Endothelial cell of umbilical vein (primary cell): ENCODE measurements around the gene ZNF580. TPM values are rescaled to one million over a fixed set of nuclear protein-coding genes. Genes with fewer than 3 reads are reported as not detected.

ENCODE experiments used
- BruUV-seq: library from RNA; stranded (reverse); fragments of 400-500 nt; replicated peaks from 2 replicates; lab custom pipeline; 2021; lab: Mats Ljungman, UMichigan
- CTCF ChIA-PET: fragments of 300-600, 350-600 bp; sonication (Branson Sonifier 250); formaldehyde crosslinking; loops from one replicate; lab custom pipeline; 2021; ENCODE audit warnings: antibody characterized with exemption, inconsistent platforms; lab: Charles Lee
- POLR2A ChIA-PET: fragments of 300-600, 350-600 bp; sonication (Branson Sonifier 250); formaldehyde crosslinking; loops from one replicate; lab custom pipeline; 2021; ENCODE audit warnings: antibody characterized with exemption, inconsistent platforms; lab: Charles Lee
- DNase-seq: peaks from one replicate; pipeline ENCODE4 v3.0.0-alpha.2; 2011; ENCODE audit warnings: low read depth, low spot score
- FAIRE-seq: peaks from 2 replicates; lab custom pipeline; 2011; peaks lifted over from hg19 to GRCh38; lab: Jason Lieb, UNC
- H2AFZ ChIP-seq: 2 replicates; pipeline ENCODE4 v1.6.0; 2012; ENCODE audit warnings: low read depth, low read length, control low read depth, inconsistent platforms
- H3K27ac ChIP-seq: 2 replicates; pipeline ENCODE4 v1.5.1; 2011; ENCODE audit warnings: low read depth, mild to moderate bottlenecking, control low read depth, low read length, moderate library complexity; ENCODE audit not compliant: insufficient read depth
- H3K27me3 ChIP-seq, 2 experiments: 2 replicates each; pipeline versions ENCODE4 v1.6.0 to v1.6.1; 2011; ENCODE audit warnings: low read length in 2 of 2, mixed read lengths in 1 of 2; ENCODE audit not compliant: control insufficient read depth in 2 of 2, insufficient read depth in 2 of 2
- H3K36me3 ChIP-seq, 2 experiments: 2 replicates in 1 of 2; 3 replicates in 1 of 2; pipeline ENCODE4 v1.5.1; 2011; ENCODE audit warnings: low read length in 2 of 2, mild to moderate bottlenecking in 1 of 2, moderate library complexity in 1 of 2; ENCODE audit not compliant: control insufficient read depth in 2 of 2, insufficient read depth in 2 of 2; ENCODE audit errors: extremely low read depth in 1 of 2
- H3K4me1 ChIP-seq: 3 replicates; pipeline ENCODE4 v1.5.1; 2011; ENCODE audit warnings: mild to moderate bottlenecking, low read length; ENCODE audit not compliant: control insufficient read depth, insufficient read depth; ENCODE audit errors: extremely low read depth
- H3K4me2 ChIP-seq: 2 replicates; pipeline ENCODE4 v1.6.1; 2011; ENCODE audit warnings: low read length, control low read depth, mixed read lengths; ENCODE audit not compliant: insufficient read depth
- H3K4me3 ChIP-seq, 3 experiments: fragments of 200-600 bp in 1 of 3; sonication (generic), shearing (Covaris generic) in 1 of 3; replicated peaks in 1 of 3; 2 replicates each; pipeline ENCODE4 v1.5.1; 2011 to 2016; ENCODE audit warnings: control low read depth in 3 of 3, low read length in 3 of 3, mild to moderate bottlenecking in 2 of 3, inconsistent platforms in 1 of 3, low read depth in 1 of 3, moderate library complexity in 1 of 3; ENCODE audit not compliant: insufficient read depth in 1 of 3
- H3K79me2 ChIP-seq: 2 replicates; pipeline ENCODE4 v1.6.0; 2012; ENCODE audit warnings: low read length, inconsistent platforms; ENCODE audit not compliant: control insufficient read depth, insufficient read depth
- H3K9ac ChIP-seq: replicated peaks from 2 replicates; pipeline ENCODE3; 2011; ENCODE audit warnings: low read length, control low read depth; ENCODE audit not compliant: insufficient read depth; ENCODE audit errors: extremely low read depth
- H3K9me1 ChIP-seq: replicated peaks from 3 replicates; pipeline ENCODE4 v1.6.0; 2011; ENCODE audit warnings: mild to moderate bottlenecking, low read length; ENCODE audit not compliant: control insufficient read depth, insufficient read depth; ENCODE audit errors: extremely low read depth
- H3K9me3 ChIP-seq: replicated peaks from 2 replicates; pipeline ENCODE4 v1.5.1; 2012; ENCODE audit warnings: low read length, inconsistent platforms; ENCODE audit not compliant: control insufficient read depth, insufficient read depth
- H4K20me1 ChIP-seq: replicated peaks from 2 replicates; pipeline ENCODE3; 2011; ENCODE audit warnings: mild to moderate bottlenecking, low read length; ENCODE audit not compliant: control insufficient read depth, insufficient read depth; ENCODE audit errors: extremely low read depth
- EZH2 ChIP-seq: IDR thresholded peaks from 2 replicates; pipeline ENCODE4 v1.6.1; 2012; ENCODE audit warnings: borderline replicate concordance, low read depth, mild to moderate bottlenecking, moderate library complexity, low read length, inconsistent platforms; ENCODE audit not compliant: severe bottlenecking
- FOS ChIP-seq: IDR thresholded peaks from 2 replicates; pipeline ENCODE4 v1.6.1; 2011; ENCODE audit warnings: mild to moderate bottlenecking, low read length, moderate library complexity, borderline replicate concordance; ENCODE audit not compliant: insufficient read depth
- GATA2 ChIP-seq: IDR thresholded peaks from 2 replicates; pipeline ENCODE4 v1.7.0; 2011; ENCODE audit warnings: low read depth, mild to moderate bottlenecking, moderate library complexity, mixed read lengths, low read length; ENCODE audit not compliant: insufficient read length, insufficient read depth
- JUN ChIP-seq: IDR thresholded peaks from 2 replicates; pipeline ENCODE4 v1.6.1; 2011; ENCODE audit warnings: borderline replicate concordance, low read depth; ENCODE audit not compliant: insufficient read length, insufficient read depth
- MYC ChIP-seq: IDR thresholded peaks from one replicate; pipeline ENCODE4 v1.6.1; 2011; ENCODE audit warnings: mild to moderate bottlenecking, low read depth, low read length
- POLR2A ChIP-seq: IDR thresholded peaks from 2 replicates; pipeline ENCODE4 v1.6.1; 2012; ENCODE audit warnings: low read depth, mild to moderate bottlenecking, control low read depth, low read length
- POLR2AphosphoS5 ChIP-seq: IDR thresholded peaks from 2 replicates; pipeline ENCODE4 v1.6.1; 2012; ENCODE audit warnings: low read depth, mild to moderate bottlenecking, control low read depth, low read length, moderate library complexity; ENCODE audit not compliant: insufficient read depth
- dilution Hi-C: fragments of 300-500 bp; cut with MboI; formaldehyde crosslinking; loops from one replicate; pipeline ENCODE4 v1.15.0; 2019; ENCODE audit warnings: low sequenced_read_pairs; ENCODE audit not compliant: extremely low pct_ligation_motif_present
- intact Hi-C: fragments of 100-400 bp; cut with micrococcal nuclease; formaldehyde crosslinking; loops from one replicate; pipeline ENCODE4 v1.10.0; 2022
- polyA plus RNA-seq, 4 experiments: library from polyadenylated mRNA; depleted of rRNA in 3 of 4; stranded (reverse) in 3 of 4; unstranded in 1 of 4; fragments of >200 nt; gene quantifications; 2 replicates each; pipeline versions ENCODE4 v1.2.1 to v1.2.3, GENCODE V29; 2011 to 2012; ENCODE audit warnings: missing spikeins in 1 of 4
- total RNA-seq: library from RNA; stranded (reverse); gene quantifications from 2 replicates; pipeline ENCODE4 v1.2.3, GENCODE V29; 2021
- TF ChIP-seq, protein P1 (sequence below): IDR thresholded peaks from 2 replicates; pipeline ENCODE4 v1.6.1; 2011; ENCODE audit not compliant: insufficient read depth, insufficient read length
- TF ChIP-seq, protein P2 (sequence below), 2 donors: IDR thresholded peaks; 1 replicate in 1 of 2; 2 replicates in 1 of 2; pipeline ENCODE4 v1.5.1; 2011; ENCODE audit warnings: low read length in 2 of 2, mild to moderate bottlenecking in 2 of 2, moderate library complexity in 2 of 2, control low read depth in 1 of 2, inconsistent platforms in 1 of 2, low read depth in 1 of 2; ENCODE audit not compliant: insufficient read depth in 1 of 2; ENCODE audit errors: extremely low read depth in 1 of 2

Gene ZNF580
- total and polyA plus RNA-seq, 2 donors (not counting 3 experiments of a cell fraction or from before 2014, with no cell fraction given) = 13.7 to 41.1 TPM

DNA sequence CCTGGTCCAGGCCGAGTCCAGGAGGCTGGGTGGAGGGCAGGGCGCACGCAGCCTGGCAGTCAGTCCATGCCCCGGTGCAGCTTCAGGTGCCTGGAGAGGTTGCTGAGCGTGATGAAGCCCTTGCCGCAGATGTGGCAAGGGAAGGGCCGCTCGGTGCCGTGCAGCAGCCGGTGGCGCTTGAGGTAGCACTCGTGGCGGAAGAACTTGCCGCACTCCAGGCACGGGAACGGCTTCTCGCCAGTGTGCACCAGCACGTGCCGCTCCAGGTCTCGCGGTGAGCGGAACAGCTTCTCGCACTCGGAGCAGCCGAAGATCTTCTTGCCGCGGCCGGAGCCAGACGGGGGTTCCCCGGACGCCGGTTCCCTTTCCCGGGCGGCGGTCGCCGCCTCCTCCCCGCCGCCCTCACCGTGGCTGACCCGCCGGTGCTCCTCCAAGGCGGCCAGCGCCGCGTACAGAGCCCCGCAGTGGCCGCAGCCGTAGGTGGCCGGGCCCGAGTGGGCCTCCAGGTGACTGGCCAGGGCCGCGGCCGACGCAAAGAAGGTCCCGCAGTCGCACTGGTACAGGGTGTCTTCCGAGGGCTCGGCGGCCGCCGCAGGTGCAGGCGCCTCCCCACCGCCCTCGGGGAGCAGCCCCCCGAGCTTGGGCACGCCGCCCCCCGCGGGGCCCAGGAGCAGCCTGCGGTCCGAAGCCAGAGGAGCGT lies 48.3 kb upstream of the ZNF580 start:
- H4K20me1 ChIP-seq = no peaks in the 10 kb centered on the region
- FAIRE-seq (no peak), DNase-seq (no peak)
- no peak for TF ChIP-seq FOS
- no peak for TF ChIP-seq POLR2AphosphoS5
- TF ChIP-seq, protein P1, sequence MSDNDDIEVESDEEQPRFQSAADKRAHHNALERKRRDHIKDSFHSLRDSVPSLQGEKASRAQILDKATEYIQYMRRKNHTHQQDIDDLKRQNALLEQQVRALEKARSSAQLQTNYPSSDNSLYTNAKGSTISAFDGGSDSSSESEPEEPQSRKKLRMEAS = no peak
- no peak for TF ChIP-seq JUN
- no peak for TF ChIP-seq POLR2A
- no peak for TF ChIP-seq MYC
- H3K9me3 ChIP-seq = no peaks in the 10 kb centered on the region
- no peaks in the 10 kb centered on the region for H3K4me1 ChIP-seq
- H3K79me2 ChIP-seq = no peaks in the 10 kb centered on the region
- ChIA-PET CTCF (no interaction called here), POLR2A (no interaction called here)
- dilution Hi-C loops = no loop called here
- no peak overlapping the region for H3K9ac ChIP-seq
- H3K9me1 ChIP-seq = no peaks in the 10 kb centered on the region
- H3K27ac ChIP-seq = no peak overlapping the region
- intact Hi-C loops = no loop called here
- peaks cover 3 to 20% of the 10 kb centered on the region in 2 experiments for H3K36me3 ChIP-seq
- H2AFZ ChIP-seq = no peak overlapping the region
- BruUV-seq = no TSS peak
- no peak overlapping the region for H3K4me2 ChIP-seq
- no peaks in the 10 kb centered on the region for H3K27me3 ChIP-seq
- no peak overlapping the region for H3K4me3 ChIP-seq

DNA sequence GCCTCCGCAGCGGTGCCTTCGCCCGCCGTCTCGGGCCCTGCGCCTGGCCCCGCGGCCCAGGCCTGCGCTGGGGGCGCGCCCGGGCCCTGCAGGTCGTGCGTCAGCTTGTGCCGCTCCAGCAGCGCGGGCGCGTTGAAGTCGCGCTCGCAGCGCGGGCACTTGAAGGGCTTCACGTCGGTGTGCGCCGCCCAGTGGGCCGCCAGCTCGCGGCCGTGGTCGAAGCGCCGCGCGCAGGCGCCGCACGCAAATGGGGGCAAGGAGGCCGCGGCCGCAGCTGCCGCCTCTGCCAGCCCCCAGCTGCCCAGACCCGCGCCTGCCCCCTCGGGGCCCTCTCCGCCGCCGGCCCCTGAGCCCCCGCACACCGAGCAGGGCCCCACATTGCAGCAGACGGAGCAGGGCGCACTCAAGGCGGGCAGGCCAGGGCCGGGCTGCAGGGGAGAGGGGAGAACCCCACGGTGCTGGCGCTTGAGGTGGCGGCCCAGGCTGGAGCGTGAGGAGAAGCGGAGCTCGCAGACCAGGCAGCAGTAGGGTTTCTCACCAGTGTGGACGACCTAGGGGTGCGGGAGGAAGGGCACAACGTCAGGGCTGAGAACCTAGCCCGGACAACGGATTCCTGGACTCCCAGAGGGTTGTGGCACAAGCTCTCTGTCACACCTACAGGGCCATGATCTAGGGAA lies 47.6 kb upstream of the ZNF580 start:
- intact Hi-C loops = no loop called here
- POLR2A ChIA-PET = no interaction called here
- DNase-seq = no peak

More for the DNA sequence above, 47.6 kb upstream of the ZNF580 start:
- H3K4me3 ChIP-seq = no peak overlapping the region
- BruUV-seq = no TSS peak
- H3K27me3 ChIP-seq = no peaks in the 10 kb centered on the region
- CTCF ChIA-PET = interaction anchor here (1.2 kb wide), 1 partner anchor 13 kb away, joined by 4 read pairs; the partner anchor contains the start of gene ZNF865
- H3K9me3 ChIP-seq = no peaks in the 10 kb centered on the region
- TF ChIP-seq, protein P2, sequence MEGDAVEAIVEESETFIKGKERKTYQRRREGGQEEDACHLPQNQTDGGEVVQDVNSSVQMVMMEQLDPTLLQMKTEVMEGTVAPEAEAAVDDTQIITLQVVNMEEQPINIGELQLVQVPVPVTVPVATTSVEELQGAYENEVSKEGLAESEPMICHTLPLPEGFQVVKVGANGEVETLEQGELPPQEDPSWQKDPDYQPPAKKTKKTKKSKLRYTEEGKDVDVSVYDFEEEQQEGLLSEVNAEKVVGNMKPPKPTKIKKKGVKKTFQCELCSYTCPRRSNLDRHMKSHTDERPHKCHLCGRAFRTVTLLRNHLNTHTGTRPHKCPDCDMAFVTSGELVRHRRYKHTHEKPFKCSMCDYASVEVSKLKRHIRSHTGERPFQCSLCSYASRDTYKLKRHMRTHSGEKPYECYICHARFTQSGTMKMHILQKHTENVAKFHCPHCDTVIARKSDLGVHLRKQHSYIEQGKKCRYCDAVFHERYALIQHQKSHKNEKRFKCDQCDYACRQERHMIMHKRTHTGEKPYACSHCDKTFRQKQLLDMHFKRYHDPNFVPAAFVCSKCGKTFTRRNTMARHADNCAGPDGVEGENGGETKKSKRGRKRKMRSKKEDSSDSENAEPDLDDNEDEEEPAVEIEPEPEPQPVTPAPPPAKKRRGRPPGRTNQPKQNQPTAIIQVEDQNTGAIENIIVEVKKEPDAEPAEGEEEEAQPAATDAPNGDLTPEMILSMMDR (IDR thresholded peaks at IDR 0.05; ENCODE audit: extremely low read depth in 1 of 2, insufficient read depth in 1 of 2, low read depth in 1 of 2, low read length in 2 of 2) = no peak
- TF ChIP-seq EZH2 (no peak), POLR2A (no peak), GATA2 (no peak), FOS (no peak), MYC (no peak), POLR2AphosphoS5 (no peak), JUN (no peak)
- TF ChIP-seq, protein P1 = no peak
- no peak overlapping the region for H3K4me2 ChIP-seq
- no peak overlapping the region for H3K9ac ChIP-seq
- no peak overlapping the region for H2AFZ ChIP-seq
- no peak overlapping the region for H3K27ac ChIP-seq
- dilution Hi-C loops = no loop called here
- no peaks in the 10 kb centered on the region for H3K79me2 ChIP-seq
- H3K9me1 ChIP-seq = no peaks in the 10 kb centered on the region
- peaks cover 3 to 21% of the 10 kb centered on the region in 2 experiments for H3K36me3 ChIP-seq
- no peak for FAIRE-seq
- H4K20me1 ChIP-seq = no peaks in the 10 kb centered on the region
- no peaks in the 10 kb centered on the region for H3K4me1 ChIP-seq
